ENCODE results near the gene HAUS8. TPM values are rescaled to one million over a fixed set of nuclear protein-coding genes. Genes with fewer than 3 reads are reported as not detected.

Gene HAUS8
- total RNA-seq, 1 donor from 2014 or later = 8.1 TPM

DNA sequence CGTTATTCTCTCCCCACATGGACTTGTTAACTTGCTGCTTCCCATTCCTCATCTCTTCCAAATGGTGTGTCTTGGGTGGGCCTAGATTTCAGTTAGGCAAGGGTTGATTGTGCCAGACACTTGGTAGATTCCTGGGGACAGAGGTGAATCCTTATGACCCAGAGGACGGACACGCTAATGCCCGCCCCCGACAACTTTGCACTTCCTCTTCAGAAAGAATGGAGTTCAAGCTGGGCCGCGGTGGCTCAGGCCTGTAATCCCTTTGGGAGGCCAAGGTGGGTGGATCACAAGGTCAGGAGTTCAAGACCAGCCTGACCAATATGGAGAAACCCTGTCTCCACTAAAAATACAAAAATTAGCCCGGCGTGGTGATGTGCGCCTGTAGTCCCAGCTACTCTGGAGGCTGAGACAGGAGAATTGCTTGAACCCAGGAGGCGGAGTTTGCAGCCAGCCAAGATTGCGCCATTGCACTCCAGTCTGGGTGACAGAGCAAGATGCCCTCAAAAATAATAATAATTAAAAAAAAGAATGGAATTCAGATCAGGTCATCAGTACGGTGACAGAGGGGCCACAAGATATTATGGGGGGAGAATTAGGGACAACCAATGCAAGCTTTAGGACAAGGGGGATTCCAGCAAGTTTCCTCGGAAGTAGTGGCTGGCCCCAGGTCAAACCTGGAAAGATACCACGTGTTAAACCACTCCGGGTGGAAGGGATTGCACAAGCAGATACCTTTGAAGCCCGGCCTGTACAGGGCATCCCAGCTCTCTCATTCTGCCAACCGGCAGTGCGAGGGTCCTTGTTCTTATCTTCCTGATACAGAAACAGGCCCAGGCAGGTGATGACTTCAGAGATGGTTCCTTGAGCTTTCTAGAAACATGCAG is 3.0 kb upstream of the HAUS8 start:
- DNase-seq = peak; percentile 81
- Histone ChIP-seq H3K27me3 (no peaks in the 10 kb centered on the region), H3K4me1 (peaks cover 66% of the 10 kb centered on the region), H3K36me3 (no peaks in the 10 kb centered on the region), H3K9me3 (no peaks in the 10 kb centered on the region), H3K27ac (no peak overlapping the region), H3K4me3 (no peak overlapping the region)
- TF ChIP-seq CTCF (IDR thresholded peaks at IDR 0.05) = no peak
- no peak for ATAC-seq
- intact Hi-C loops (cut with DNase I) = no loop called here

- Histone ChIP-seq H3K27me3 (no peaks in the 10 kb centered on the region), H3K9me3 (no peaks in the 10 kb centered on the region), H3K4me1 (peaks cover 64% of the 10 kb centered on the region), H3K27ac (peak overlapping the region; percentile 55), H3K36me3 (no peaks in the 10 kb centered on the region), H3K4me3 (peak overlapping the region; percentile 66)
- intact Hi-C loops (cut with DNase I) = no loop called here
- no peak for TF ChIP-seq CTCF (IDR thresholded peaks at IDR 0.05)
- ATAC-seq (no peak), DNase-seq (no peak)
These were observed 2.3 kb upstream of the HAUS8 start for GRCh38 chr19:17077447-17078028.

DNA sequence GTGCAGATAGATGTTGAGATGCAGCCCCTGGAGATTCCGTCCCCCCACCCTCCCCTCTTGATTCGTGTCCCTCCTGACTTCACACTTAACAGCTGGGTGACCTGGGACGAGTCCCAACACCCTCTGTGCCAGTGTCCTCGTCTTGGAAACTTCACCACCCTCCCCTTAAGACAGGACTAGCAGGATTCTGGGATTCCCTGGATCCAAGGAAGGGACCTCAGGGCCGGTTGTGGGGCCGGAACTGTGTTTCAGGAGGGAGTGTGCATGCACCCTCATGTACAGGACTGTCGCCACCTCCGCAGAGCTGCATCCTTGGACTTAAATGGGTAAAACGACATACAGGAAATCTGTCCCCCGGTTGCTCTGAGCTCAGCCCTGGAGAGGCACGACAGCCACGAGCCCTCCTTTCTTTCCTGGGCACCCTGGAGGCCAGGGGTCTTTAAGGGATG is 1.3 kb upstream of the HAUS8 start:
- ATAC-seq = no peak
- intact Hi-C loops (cut with DNase I) = no loop called here
- no peaks in the 10 kb centered on the region for H3K9me3 ChIP-seq

GRCh38 chr19:17075864-17076542 is 751 bp upstream of the HAUS8 start:
- ATAC-seq (no peak), DNase-seq (peak; percentile 78)
- H3K27ac ChIP-seq = peak overlapping the region; percentile 55
- H3K27me3 ChIP-seq = no peaks in the 10 kb centered on the region
- intact Hi-C loops (cut with DNase I) = no loop called here
- H3K36me3 ChIP-seq = peaks cover 6% of the 10 kb centered on the region
- peaks cover 52% of the 10 kb centered on the region for H3K4me1 ChIP-seq
- no peaks in the 10 kb centered on the region for H3K9me3 ChIP-seq
- TF ChIP-seq CTCF (IDR thresholded peaks at IDR 0.05) = no peak
- peak overlapping the region; percentile 66 for H3K4me3 ChIP-seq

More for the DNA sequence above, 1.3 kb upstream of the HAUS8 start:
- Histone ChIP-seq H3K27me3 (no peaks in the 10 kb centered on the region), H3K4me3 (peak overlapping the region; percentile 66), H3K27ac (peak overlapping the region; percentile 55), H3K36me3 (peaks cover under 1% of the 10 kb centered on the region), H3K4me1 (peaks cover 57% of the 10 kb centered on the region)
- no peak for DNase-seq
- no peak for TF ChIP-seq CTCF (IDR thresholded peaks at IDR 0.05)

- Histone ChIP-seq H3K4me1 (peaks cover 41% of the 10 kb centered on the region), H3K36me3 (peaks cover 9% of the 10 kb centered on the region), H3K9me3 (no peaks in the 10 kb centered on the region), H3K27ac (peak overlapping the region; percentile 75), H3K4me3 (peak overlapping the region; percentile 72), H3K27me3 (no peaks in the 10 kb centered on the region)
- ATAC-seq (no peak), DNase-seq (no peak)
- intact Hi-C loops (cut with DNase I) = no loop called here
- TF ChIP-seq CTCF (IDR thresholded peaks at IDR 0.05) = no peak
These were observed 618 bp downstream of the HAUS8 start for GRCh38 chr19:17074634-17075034.
